Stimulated activated CD4-positive, alpha-beta T cell treated with anti-CD3 and anti-CD28 coated beads, TNF-alpha, amount 100 ng/mL, for 24 hours (primary cell): ENCODE measurements around the gene LAPTM4A.

ENCODE experiments used
- DNase-seq, 3 experiments: peaks; one replicate each; pipeline ENCODE4 v3.0.0-alpha.2; 2020; ENCODE audit warnings: low read depth in 3 of 3

Gene LAPTM4A

DNA sequence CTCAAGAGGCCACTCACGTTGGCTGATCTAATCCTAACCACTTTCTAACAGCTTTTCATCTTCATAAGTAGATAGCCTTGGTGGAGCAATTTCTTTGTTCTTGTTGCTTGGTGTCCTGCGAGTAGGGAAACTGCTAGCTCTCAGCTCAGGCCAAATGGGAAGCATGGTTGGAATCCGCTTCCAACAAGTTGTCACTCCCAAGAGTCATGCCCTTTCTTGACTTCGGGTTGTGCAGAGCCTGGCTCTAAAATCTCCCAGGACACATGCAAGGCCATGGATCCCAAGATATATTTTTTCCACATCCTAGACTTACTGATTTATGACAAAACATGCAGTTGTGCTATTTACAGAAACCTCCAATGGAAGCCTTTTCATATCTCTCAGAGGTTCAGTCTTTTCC, 31.7 kb downstream of the LAPTM4A start:
- DNase-seq: no peak

DNA sequence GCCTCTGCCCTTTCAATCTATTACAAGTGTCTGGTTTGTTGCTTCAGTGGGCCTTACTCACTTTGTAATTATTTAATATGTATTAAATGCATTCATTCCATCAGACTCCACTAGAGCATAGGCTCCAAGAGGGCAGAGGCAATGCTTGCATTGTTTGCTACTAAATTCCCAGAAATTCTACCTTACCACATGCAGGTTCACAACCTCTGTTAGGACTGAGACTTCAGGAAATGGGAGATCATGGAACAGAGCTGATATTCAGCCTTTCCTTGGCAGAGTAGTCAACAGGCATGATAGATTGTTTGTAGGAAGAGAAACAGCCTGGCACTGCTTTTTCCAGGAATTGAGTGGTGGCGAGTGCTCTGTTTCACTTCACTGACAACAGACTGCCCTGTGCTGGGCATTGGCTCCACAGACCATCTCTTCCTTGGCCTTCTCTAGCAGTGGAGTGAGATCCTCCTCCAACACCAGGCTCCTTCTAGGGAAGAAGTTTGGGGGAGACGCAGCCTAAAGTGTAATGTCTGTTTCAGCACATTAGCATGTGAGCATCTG, 32.8 kb downstream of the LAPTM4A start:
- DNase-seq: no peak

DNA sequence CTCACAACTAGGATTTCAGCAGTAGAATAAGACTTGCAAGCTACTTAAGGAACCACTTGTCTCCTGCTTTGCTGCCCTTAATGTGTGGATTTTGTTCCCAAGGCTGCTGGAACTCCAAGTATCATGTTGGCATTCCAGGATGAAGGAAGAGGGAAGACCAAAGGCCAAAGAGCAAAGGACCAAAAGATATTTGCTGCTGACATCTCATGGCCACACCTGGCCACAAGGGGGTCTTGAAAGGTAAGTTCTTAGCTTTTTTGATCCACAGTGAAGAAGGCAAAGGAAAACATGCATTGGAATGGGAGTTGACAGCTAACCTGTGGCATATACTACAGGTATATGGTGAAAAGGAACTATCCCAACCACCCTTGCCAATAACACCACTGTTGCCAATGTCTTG, 35.1 kb downstream of the LAPTM4A start:
- no peak for DNase-seq

DNA sequence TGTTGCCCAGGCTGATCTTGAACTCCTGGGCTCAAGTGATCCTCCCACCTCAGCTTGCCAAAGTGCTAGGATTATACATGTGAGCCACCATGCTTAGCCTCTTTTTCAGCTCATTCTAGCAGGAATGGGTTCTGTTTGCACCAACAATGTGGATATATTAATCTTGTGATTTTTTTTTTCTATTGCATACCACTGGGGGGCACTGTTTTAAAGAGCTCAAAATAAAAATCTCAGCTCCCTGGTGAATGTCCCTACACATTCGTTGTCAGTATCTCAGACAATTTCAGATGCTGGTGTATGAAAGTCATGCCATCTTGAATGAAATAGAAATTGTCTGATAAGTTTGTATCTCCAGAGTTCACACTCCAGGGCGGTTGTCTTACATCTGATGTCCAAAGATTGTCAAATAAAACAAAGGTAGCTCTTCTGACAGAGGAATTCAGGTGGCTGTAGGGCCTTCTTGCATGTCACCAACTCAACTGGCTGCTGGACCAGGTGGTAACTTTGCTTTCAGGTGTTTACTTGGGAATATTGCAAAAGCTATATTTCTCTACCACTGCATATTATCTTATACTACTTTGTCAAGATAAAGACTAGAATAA, 35.8 kb downstream of the LAPTM4A start:
- DNase-seq: no peak

DNA sequence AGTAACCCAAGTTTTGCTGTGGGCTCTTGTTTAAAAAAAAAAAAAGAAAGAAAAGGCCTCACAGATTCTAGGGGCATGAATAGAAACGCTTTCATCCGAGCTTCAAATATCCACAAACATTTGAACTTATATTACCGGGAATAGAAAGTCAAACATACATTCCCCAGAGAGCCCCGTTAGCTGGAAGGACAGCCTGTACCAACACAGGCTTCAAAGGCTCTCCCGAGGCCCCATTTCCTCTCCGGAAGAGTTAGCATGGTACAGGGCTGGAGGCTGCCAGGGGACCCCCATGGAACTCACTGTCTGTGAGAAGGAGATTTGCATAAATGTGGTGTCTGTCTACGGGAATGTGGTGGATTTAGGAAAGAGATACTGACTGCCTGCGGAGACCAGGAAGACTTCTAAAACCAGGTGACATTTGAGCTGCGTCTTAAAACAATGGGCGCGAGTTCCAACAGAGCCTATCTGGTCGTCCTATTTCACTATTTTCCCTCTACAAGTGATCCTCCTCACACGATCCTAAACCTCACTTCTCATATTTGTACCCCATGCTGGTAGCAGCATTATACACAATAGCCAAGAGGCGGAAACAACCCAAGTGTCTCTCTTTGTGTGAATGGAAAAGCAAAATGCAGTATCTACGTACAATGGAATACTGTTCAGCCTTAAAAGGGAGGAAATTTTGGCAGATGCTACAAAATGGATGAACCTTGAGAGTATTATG, 38.1 kb downstream of the LAPTM4A start:
- DNase-seq: no peak

GRCh38 chr2:20012282-20013125, 38.9 kb downstream of the LAPTM4A start, which contains the start of gene MATN3:
Gene MATN3 (minus strand): TSS chr2:20012668. CDS start chr2:20012631, 37 bp downstream.
- DNase-seq: no peak

DNA sequence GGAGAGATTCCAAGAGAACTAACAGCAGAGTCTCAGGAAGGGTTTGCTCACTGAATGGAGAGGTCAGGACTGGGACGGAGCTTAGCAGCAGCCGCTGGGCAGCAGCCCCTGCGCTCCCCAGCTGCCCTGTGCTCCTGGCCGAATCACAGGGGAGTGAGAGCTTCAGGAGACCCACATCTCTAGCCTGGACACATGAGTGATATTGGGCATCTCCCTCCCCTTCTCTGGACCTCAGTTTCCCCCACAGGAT, 39.5 kb downstream of the LAPTM4A start:
- DNase-seq: no peak

GRCh38 chr2:20011276-20012031, 40.0 kb downstream of the LAPTM4A start:
- DNase-seq: no peak

DNA sequence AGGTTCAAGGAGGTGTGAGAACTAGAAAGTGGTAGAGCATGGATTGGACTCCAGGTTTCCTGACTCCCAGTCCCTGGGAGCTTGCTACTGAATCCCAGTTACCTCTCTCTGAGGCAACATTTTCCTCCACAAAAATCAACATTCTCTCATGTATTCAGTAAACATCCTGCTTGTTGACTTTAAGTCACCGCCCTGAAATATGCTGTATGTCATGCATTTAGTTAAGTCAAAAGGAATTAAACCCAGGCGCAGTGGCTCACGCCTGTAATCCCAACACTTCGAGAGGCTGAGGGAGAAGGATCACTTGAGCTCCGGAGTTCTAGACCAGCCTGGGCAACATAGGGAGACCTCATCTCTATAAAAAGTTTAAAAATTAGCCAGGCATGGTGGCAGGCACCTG, 42.7 kb downstream of the LAPTM4A start:
- no peak for DNase-seq

- no peak for DNase-seq
Observed at GRCh38 chr2:20005891-20006470, 45.4 kb downstream of the LAPTM4A start.

- no peak for DNase-seq
Observed at GRCh38 chr2:20005067-20005627, 46.3 kb downstream of the LAPTM4A start.

- DNase-seq: no peak
Observed at GRCh38 chr2:20001361-20001863, 50.0 kb downstream of the LAPTM4A start.

- DNase-seq: no peak
Observed at GRCh38 chr2:19993731-19994130, 57.7 kb downstream of the LAPTM4A start.

- no peak for DNase-seq
Observed at GRCh38 chr2:19991895-19992294, 59.5 kb downstream of the LAPTM4A start.

- DNase-seq: no peak
Observed at GRCh38 chr2:19990416-19990728, 61.1 kb downstream of the LAPTM4A start.

- DNase-seq: peak; percentile 83 to 91 (median 88)
Observed at GRCh38 chr2:19989667-19990415, 61.6 kb downstream of the LAPTM4A start, which contains the start of gene WDR35. Gene WDR35 (minus strand): TSS chr2:19990105. CDS start chr2:19990015, 90 bp downstream.

GRCh38 chr2:19989342-19989666, 62.1 kb downstream of the LAPTM4A start:
- no peak for DNase-seq

DNA sequence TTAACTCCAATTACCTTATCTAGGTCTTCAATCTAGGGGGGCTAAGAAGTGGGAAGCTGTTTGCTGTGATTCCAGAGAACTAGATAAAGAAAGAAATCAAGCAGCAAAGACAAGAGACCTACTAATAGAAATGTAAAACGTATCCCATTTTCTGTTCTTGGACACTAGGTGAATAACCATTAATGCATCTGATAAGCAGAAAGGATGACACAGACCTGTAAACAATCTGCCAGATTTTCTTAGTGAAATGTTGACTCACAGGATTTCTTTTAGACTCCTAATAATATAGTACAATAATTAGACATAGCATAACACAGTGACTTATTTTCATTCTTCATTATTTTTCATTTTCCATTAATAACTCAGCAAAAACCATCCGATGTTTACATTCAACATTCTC, 62.8 kb downstream of the LAPTM4A start:
- no peak for DNase-seq

DNA sequence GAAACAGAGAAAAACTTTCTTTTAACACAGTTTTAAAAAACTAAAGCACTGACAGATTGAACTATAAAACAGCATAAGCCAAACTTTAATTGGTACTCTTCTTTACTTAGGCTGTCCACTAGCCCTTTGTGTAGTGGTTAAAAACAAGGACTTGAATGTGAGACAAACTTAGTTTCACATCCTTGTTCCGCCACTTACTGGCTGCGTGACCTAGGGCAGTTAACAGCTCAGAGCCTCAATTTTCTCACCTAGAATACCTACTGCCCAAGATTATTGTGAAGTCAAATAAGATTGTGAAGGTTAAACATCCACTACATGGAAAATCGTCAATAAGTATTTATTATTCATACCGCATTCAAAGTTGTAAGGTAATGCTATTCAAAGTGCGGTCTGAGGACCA, 63.5 kb downstream of the LAPTM4A start:
- no peak for DNase-seq
